ENCODE measurements around the gene DOCK2.

Gene DOCK2

DNA sequence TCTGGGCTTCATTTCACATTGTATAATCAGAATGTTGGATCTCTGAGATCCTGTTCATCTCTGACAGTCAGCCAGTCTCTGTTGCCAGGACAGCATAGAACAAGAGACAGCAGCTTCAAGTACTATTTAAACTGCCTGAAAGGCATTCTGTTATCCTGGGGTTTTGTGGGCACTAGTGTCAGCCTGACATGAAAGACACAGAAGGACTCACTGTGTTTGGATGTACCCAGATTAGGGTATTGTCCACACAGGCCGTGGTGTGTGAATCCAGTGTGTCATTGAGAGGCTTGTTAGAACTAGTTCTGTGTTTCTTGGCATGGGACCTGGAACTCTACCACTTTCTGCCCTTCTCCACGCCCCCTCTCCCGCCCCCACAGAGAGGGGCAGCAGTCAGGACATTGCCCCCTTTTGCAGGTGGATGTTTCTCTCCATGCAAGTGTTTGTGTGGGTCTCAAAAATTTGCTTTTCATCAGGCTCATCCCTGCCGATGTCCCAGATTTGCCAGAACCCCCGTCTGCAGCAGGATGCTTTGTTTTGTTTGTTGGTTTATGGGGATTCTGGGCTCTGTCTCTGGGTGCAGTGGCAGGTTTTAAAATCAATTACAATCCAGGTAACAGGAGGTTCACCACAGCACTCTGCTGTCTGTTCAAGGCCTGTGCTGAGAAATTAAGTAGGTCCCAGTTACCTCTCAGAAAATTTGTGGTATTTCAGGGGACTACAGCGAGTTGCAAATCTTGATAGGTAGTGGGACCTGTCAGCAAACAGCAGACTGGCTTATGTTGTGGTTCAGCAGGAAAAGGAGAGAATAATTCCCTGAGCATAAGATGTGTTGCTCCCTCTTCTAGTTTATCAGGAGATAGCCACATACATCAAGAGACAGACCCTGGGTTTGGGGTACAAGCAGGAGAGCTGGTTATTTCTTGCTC is 144.6 kb downstream of the DOCK2 start:
- no peak for DNase-seq (ENCODE audit: low spot score)
- TF ChIP-seq, protein P1, sequence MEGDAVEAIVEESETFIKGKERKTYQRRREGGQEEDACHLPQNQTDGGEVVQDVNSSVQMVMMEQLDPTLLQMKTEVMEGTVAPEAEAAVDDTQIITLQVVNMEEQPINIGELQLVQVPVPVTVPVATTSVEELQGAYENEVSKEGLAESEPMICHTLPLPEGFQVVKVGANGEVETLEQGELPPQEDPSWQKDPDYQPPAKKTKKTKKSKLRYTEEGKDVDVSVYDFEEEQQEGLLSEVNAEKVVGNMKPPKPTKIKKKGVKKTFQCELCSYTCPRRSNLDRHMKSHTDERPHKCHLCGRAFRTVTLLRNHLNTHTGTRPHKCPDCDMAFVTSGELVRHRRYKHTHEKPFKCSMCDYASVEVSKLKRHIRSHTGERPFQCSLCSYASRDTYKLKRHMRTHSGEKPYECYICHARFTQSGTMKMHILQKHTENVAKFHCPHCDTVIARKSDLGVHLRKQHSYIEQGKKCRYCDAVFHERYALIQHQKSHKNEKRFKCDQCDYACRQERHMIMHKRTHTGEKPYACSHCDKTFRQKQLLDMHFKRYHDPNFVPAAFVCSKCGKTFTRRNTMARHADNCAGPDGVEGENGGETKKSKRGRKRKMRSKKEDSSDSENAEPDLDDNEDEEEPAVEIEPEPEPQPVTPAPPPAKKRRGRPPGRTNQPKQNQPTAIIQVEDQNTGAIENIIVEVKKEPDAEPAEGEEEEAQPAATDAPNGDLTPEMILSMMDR (IDR thresholded peaks at IDR 0.05; ENCODE audit: extremely low read depth, missing control alignments) = no peak

DNA sequence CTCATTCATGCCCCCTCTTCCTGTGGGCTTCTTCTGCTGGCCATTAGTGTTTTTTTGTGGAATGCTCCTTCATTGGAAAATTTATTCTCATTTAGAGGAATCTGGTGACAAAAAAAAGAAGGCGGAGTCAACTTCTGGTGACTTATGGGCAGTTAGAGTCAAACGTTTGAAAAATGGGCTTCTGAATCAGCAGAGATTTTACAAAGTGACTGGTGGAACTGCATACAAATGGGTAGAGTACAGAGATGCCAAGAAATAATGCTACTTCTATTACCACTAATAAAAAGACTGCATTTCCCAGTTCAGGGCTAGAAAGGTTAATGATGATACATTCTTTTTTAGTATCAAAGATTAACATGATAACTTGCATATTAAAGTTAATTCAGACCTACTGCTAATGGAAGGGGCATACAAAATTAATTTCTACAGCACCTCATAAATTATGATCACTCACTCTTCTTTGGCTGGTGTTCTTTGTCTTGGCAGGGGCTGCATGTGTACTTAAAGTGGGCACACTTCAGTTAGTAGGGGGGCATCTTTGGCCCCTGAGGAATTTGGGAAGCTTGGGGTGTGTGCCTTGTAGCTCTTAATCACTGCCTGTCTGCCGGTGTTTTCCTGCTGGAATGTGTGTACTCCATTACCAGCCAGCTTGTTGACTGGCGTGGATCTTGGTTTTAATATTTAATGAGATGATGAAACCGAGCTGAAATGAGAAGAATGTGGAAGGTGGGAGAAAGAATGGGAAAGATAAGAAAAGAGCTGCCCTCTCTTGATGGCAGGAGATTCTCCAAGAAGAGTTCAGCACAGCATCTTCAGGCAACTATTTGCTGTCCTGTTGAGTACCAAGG is 148.9 kb downstream of the DOCK2 start:
- TF ChIP-seq, protein P1 (IDR thresholded peaks at IDR 0.05; ENCODE audit: extremely low read depth, missing control alignments) = no peak
- DNase-seq (ENCODE audit: low spot score) = no peak

GRCh38 chr5:169788168-169788567 is 151.1 kb downstream of the DOCK2 start:
- no peak for DNase-seq (ENCODE audit: low spot score)
- TF ChIP-seq, protein P1 (IDR thresholded peaks at IDR 0.05; ENCODE audit: extremely low read depth, missing control alignments) = no peak

DNA sequence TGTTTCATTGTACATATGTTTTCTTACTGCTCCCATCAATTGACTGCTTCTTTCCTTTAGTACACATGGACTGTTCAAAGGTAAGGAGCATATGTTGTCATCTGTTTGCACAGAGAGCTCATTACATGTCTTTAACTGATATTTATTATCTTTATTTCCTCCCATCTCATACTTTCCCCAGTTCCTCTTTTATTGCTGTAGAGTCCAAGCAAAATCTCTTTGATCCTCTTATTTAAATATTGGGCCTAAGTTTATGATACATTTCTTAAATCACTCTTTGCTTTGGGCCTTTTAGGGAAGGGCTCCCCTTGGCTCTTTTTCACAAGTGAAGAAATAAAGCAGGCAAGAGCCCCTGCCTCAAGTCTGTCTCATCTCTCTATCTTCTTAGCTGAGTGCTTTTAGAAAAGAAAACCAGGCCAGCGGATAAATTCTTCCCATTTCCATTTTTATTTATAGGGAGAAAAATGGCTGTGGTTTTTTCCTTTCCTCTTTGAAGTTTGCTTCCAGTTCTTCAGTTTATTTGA is 152.4 kb downstream of the DOCK2 start:
- no peak for DNase-seq (ENCODE audit: low spot score)
- TF ChIP-seq, protein P1 (IDR thresholded peaks at IDR 0.05; ENCODE audit: extremely low read depth, missing control alignments) = no peak

- TF ChIP-seq, protein P1 (IDR thresholded peaks at IDR 0.05; ENCODE audit: extremely low read depth, missing control alignments) = no peak
These were observed 154.2 kb downstream of the DOCK2 start for GRCh38 chr5:169791251-169791650.

DNA sequence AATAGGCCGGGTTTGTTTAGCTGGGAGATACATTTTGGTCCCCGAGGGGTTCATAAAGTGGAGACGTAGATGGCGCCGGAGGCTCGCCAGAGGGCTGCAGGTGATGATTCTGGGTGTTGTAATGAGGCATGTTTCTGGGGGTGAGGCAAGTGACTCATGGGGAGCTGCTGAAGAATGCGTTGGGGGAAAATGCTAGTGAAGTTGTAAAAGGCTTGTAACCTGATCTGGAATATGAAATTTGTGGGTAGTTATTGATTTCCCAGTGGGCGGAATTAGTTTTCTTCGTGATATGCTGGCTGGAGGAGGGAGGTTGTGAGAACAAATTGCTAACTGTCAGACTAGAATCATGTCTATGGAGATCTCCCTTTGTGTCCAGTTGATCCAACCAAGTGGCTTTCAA is 158.3 kb downstream of the DOCK2 start:
- TF ChIP-seq, protein P1 (IDR thresholded peaks at IDR 0.05; ENCODE audit: extremely low read depth, missing control alignments) = no peak
- no peak for DNase-seq (ENCODE audit: low spot score)

More at GRCh38 chr5:169791251-169791650, 154.2 kb downstream of the DOCK2 start:
- no peak for DNase-seq (ENCODE audit: low spot score)
